Loucy (cell line): ENCODE data around the gene KLF7.

Source experiments
- EZH2phosphoT487 ChIP-seq: fragments of 200-600 bp; IDR thresholded peaks from 2 replicates; pipeline ENCODE4 v1.6.1; 2018; ENCODE audit warnings: antibody characterized with exemption, mild to moderate bottlenecking, moderate library complexity, borderline replicate concordance
- TF ChIP-seq, protein P1 (sequence below): fragments of 200-600 bp; sonication (generic); conservative IDR thresholded peaks from 2 replicates; pipeline ENCODE4 v1.5.1; 2014; ENCODE audit warnings: mild to moderate bottlenecking, antibody characterized with exemption, low read length

DNA sequence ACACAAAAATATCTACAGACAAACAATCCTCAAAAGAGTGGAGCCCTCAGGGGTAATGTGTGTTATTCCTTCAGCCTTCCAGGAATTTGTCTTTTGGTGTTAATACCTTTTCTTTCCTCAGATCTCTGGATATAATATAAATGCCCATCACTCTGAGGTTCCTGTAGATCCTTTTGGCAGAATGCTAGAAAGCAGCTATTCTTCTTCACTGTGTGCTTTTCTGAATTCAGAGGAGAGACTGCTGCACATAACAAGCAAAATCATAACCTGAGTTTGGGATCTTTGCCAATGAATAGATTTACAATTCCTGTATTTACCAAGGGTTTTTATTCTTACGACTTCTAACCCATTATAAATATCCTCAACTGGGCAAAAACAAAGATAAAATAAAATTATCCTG lies 57.3 kb downstream of the KLF7 start:
- TF ChIP-seq, protein P1, sequence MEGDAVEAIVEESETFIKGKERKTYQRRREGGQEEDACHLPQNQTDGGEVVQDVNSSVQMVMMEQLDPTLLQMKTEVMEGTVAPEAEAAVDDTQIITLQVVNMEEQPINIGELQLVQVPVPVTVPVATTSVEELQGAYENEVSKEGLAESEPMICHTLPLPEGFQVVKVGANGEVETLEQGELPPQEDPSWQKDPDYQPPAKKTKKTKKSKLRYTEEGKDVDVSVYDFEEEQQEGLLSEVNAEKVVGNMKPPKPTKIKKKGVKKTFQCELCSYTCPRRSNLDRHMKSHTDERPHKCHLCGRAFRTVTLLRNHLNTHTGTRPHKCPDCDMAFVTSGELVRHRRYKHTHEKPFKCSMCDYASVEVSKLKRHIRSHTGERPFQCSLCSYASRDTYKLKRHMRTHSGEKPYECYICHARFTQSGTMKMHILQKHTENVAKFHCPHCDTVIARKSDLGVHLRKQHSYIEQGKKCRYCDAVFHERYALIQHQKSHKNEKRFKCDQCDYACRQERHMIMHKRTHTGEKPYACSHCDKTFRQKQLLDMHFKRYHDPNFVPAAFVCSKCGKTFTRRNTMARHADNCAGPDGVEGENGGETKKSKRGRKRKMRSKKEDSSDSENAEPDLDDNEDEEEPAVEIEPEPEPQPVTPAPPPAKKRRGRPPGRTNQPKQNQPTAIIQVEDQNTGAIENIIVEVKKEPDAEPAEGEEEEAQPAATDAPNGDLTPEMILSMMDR, result no peak
- TF ChIP-seq EZH2phosphoT487, result no peak
